Measurements from ENCODE around the gene TBCD.

- TF ChIP-seq CTCF (tag by site-specific recombination; IDR thresholded peaks at IDR 0.05) (no peak), PRDM6 (tag by site-specific recombination; IDR thresholded peaks at IDR 0.05) (no peak)
Measured at GRCh38 chr17:82924812-82925211, 172.9 kb downstream of the TBCD start.

All from HEK293 (cell line).